PFSK-1 (cell line): ENCODE results near the gene PLD2.

Experiments
- REST ChIP-seq, 2 experiments: IDR thresholded peaks; 2 replicates each; pipeline versions ENCODE4 v1.6.1 to v1.8.0; 2011 to 2012; ENCODE audit warnings: low read depth in 2 of 2, low read length in 2 of 2, control low read depth in 1 of 2, inconsistent platforms in 1 of 2, mild to moderate bottlenecking in 1 of 2, moderate library complexity in 1 of 2; ENCODE audit not compliant: insufficient read depth in 1 of 2
- TAF1 ChIP-seq: IDR thresholded peaks from 2 replicates; pipeline ENCODE4 v1.6.1; 2012; ENCODE audit warnings: low read length, control low read depth, borderline replicate concordance; ENCODE audit not compliant: insufficient read depth

GRCh38 chr17:4786516-4786915, 20.4 kb upstream of the PLD2 start:
- TF ChIP-seq TAF1 (no peak), REST (IDR thresholded peaks at IDR 0.05; ENCODE audit: insufficient read depth in 1 of 2, low read depth in 2 of 2, low read length in 2 of 2) (no peak)
